Stimulated activated CD8-positive, alpha-beta memory T cell treated with anti-CD3 and anti-CD28 coated beads, Interleukin-12 subunit alpha, Interleukin-12 subunit beta, amount 100 ng/mL, for 24 hours (primary cell): ENCODE results near the gene TCF21.
"Not testable (repeated sequence)": the region's sequence is repeated elsewhere in the genome, so short reads cannot be mapped to it uniquely, and the experiment has no call there.

Experiments
- DNase-seq: peaks from one replicate; pipeline ENCODE4 v3.0.0-alpha.2; 2020; ENCODE audit errors: extremely low read depth

Gene TCF21

DNA sequence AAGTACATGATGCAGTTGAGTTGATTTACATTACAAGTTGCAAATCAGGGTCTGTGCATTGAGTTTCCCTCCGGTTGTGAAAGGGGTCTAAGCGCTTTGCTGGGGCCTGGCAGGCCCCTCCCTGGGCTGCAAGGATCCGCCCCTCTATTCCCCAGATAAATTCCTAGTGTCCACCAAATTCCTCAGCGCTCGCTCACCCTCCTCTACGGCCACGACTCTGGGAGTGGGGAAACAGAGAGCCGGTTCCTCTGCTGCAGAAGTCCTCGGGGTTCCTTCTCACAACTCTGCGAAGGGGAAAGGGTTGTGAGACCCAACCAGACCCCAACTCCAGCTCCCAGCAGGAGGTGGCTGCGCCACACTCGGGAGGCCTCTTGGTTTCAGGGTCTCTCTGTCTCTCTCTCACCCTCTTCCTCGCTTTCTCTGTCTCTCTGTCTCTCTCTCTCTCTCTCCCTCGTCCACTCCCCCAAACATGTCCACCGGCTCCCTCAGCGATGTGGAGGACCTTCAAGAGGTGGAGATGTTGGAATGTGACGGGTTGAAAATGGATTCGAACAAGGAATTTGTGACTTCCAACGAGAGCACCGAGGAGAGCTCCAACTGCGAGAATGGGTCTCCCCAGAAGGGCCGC, at the start of gene TCF21:
TCF21 (plus strand) TSS at position 185 of the 628 bp plus-strand sequence; CDS start at position 470, 285 bp downstream.
- no peak for DNase-seq

DNA sequence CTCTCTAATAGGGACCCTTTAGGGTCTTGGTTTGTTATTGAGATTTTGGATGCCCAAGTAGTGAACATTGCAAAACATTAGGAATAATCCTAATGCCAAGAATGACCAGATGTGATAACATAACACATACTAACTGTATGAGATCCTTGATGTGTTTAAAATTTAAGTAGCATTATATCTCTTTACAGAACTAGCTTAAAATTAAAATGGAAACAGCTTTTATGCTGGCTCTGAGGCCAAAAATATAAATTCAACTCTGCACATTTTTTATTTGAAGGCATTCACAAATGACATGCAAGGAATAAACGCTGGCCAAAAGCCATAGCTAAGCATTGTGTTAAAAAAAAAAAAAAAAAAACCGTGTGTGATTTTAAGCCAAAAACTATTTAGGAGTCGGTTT, 47.7 kb upstream of the TCF21 start:
- DNase-seq: no peak

DNA sequence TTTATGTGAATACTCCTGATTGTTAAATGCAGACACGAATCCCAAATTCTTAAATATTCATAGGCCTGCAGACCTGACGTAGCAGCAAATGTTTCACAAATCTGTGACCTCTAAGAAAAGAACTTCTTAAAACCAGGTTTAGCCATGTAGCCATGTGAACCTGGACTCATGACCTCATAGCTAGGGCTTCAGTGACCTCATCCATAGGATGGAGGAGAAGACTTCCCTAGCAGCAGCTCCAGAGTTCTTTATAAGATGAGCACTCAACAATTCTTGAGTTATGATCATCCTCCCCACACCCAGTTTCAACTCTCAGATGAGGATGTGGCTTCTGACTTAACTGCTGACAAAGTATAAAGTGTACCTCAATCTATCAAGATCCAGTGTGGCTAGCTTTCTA, 45.8 kb upstream of the TCF21 start:
- no peak for DNase-seq

DNA sequence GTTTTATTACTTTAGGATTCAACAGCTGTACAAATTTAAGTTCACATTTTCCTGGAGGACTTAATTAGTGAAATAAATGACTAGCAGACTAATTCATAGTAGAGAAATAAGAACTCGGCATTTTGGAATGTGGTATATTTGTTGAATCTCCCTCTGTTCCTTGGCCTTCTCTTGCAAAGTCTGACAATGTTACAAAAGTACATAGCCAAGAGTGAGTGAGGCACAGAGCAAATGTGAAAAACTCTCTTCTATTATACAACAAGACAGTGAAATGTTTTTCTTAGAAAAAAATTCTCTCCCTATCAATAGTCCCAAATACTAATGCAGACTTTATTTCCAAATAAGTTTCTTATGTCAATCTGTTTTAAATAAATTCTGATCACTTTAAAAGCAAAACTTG, 44.2 kb upstream of the TCF21 start:
- no peak for DNase-seq

DNA sequence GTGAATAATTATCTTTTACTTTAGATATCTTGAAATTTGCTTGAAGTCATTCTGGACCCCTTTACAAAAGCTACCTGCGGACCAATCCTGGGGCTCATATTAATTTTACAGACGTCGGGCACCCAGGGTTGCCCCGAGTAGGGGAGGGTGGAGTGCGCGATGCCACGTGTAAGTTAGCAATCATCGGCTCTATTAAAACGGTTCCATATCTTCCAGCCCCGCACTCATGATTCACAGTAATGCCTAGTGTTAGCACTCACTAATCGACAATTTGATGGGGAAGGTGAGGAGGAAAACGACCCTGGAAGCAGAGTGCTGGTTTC, 34.9 kb upstream of the TCF21 start:
- DNase-seq: no peak

DNA sequence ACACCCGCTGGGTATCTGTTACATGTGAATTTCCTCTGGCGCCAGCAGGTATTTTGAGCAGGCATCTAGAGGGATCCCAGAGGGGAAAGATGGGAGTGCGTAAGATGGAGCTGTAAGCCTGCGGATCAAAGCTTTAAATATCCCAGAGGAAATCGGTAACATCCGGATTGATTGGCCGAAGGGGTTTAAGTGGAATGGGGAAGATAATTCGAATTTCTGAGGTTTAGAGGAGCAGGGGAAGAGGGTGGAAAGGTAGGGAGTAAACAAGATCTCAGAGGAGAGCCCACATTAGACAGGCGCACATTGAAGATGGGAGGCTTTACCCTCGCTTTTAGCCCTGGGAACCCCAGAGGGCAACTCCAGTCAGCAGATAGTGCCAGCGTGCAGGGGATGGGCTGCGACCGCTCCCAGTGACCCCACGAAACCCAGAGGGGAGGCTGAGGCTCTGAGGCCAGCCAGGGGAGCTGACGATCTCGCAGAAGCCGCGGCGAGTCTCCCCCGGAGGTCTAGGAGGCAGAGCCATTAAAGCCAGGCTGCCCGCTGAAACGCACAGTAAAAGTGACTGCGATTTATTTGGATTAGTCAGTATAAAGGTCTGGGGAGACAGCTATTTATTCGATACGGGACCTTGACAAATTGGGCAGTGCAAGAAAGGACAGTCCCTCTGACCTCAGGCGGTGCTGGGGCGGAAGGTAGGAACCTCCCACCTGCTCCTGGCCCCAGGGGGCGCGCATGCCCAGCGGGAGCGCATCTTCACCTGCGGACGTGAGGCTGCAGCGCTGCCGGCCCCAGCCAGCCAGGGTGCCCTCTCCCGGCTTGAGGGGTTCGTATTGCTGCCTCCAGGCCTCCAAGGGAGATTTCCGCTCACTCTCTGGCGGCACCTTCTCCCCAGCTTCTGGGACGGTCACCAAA, 34.3 kb upstream of the TCF21 start:
- DNase-seq: no peak

DNA sequence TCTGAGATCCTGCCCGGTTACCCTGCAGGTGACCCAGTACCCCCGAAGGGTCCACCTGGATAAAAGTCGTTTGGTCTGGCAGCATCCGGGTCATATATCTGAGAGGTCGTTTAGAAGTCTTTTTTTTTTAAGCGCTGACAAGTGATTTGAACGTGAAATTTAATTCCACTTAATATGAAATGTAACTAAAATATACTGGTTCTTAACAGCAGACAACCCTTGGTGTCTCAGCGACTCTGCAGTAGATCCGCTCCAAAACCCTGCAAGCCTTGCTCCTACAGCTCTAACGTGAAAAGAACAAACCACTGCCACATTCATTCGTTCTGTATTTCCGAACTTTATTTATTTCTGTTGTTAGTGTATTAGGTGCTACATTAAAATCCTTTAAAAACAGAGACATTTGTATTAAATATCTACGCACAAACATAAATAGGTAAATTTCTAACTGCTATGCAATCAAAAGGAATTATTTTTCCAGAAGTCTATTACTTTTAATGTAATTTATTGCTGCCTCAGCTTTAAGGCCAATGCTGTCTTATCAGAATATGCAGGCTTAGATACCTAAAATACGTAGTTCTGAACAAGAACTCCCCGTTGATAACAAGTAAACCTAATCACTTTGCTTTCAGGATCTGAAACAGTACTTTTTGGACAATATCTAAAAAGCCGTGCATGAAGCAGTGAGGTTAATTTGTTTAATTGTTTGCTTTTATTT, 33.5 kb upstream of the TCF21 start:
- DNase-seq: no peak

DNA sequence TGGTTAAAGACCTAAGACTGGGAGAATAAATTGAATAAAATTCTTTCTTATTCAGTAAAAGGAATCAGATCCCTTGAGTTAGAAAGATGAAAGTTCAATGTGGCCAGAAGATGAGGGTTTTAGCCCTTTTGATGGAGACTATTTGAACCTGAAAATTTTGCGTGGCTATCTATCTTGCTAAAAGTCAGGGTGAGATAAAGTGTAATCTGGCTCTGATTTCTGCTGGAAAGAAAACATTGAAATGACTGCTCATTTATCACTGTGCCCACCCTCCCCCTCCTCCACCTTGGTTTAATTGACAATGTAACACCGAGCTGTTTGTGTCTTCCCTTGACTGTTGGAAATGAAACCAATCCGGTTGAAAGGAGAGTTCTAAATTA, 32.9 kb upstream of the TCF21 start:
- no peak for DNase-seq

DNA sequence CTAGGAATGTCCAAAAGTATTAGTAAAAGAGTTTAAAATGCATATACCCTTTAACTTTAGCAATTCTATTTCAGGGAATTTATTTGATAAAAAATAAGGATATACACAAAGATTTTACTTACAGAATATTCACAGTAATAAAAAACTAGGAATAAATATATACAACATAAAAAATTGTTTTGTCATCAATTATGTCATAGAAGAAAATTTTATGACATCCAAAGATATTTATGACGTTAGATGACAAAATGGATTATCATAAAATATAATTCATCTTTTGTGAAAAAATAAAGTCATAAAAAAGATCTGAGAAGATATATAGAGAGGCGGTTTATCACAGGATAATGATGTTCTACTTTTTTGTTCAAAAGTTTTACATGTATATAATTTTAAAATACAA, 32.0 kb upstream of the TCF21 start:
- DNase-seq: no peak

DNA sequence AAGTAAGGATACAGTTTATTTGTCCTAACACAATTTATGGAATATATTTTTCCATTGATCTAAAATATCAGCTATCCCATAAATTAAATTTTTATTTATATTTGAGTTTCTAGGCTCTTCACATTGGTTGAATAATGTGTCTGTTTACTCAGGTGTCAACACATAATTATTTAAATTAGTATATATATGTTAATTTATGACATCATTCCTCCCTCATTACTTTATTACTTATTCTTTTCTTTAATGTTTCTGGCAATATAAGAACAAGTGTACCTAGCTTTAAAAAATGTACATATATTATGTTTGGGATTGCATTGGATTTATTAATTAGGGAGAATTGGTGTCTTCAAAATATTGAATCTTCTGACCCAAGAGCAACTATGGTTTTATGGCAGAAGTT, 31.2 kb upstream of the TCF21 start:
- DNase-seq: no peak

DNA sequence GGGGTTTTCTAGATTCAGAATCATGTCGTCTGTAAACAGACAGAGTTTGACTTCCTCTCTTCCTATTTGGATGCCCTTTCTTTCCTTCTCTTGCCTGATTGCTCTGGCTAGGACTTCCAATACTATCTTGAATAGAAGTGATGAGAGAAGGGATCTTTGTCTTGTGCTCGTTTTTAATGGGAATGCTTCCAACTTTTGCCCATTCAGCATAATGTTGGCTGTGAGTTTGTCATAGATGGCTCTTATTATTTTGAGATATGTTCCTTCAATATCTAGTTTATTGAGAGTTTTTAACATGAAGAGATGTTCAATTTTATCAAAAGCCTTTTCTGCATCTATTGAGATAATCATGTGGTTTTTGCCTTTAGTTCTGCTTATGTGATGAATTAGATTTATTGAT, 27.6 kb upstream of the TCF21 start:
- not testable (repeated sequence) for DNase-seq

DNA sequence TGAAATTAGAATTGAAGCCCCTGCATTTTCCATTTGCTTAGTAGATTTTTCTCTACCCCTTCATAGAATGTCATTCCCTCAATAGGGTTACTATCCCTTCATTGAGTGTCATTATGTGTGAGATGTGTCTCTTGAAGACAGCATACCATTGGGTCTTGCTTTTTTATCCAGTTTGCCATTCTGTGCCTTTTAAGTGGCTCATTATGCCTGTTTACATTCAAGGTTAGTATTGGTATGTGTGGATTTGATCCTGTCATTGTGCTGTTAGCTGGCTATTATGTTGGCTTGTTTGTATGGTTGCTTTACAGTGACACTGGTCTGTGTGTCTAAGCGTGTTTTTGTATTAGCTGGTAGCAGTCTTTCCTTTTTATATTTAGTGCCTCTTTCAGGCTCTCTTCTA, 25.7 kb upstream of the TCF21 start:
- no peak for DNase-seq

DNA sequence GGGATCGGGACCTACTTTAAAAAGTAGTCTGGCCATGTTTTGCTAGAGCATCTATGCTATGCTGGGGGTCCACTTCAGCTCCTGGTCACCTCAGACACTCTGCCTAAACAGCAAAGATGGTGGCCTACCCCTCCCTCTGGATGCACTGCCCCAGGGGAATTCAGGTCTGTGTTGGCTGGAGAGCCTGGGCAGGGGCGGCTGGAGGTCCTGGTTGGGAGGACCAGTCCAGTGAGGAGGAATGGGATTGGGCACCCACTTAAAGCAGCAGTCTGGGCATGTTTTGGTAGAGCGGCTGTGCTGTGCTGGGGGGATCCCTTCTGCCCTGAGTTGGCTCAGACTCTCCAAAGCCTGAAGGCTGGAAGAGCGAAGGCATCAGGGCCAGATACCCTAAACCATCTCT, 23.2 kb upstream of the TCF21 start:
- DNase-seq: no peak

DNA sequence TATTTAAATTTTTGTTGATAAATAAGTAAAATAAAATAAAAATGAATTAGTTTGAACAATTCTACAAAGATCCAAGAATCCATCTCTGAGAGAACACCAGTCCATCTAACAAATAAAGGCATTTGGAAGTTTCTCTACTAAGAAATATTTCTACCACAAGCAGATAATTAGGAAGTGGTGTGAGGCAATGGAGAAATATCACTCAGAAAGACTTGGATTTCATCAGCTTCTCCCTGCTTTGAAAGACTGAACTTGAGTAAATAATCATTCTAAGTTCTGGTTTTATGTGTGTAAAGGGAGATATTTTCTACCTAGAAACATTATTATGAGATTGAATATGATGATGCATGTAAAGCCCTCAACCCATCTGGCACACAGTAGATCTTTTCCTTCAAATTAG, 17.8 kb upstream of the TCF21 start:
- DNase-seq: no peak

DNA sequence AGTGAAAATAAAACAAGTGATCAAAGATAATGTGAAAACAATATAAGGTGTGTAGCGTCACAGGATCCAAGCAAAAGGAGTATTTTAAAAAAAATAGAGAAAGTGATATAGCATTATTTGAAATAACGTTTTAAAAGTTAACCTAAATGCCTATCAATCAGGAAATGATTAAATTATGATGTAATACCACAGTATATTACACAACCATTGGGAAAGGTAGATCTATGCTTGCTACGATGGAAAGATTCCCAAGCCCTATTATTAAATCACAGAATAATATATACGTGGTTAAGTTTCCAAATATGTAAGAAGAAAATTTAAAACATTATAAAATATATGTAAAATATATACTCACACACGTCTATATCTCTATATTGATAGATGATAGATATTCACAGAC, 15.4 kb upstream of the TCF21 start:
- DNase-seq: no peak

DNA sequence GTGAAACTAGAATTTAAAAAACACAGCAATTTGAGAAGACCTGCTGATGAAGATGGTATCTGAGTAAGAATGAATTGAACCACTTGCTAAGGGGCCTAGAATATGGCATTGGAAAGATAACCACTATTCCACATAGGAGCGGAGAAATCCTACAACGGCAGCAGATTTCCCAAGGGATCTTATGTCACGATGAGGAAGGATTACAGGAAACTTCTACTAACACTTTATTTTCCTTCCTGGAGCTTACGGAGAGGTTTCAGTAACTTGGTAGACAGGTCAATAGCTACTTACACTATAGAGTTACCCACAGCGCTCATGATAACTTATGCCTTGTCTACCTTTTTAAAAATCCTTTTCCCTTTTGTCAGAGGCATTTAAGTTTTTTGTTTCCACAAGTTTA, 11.8 kb upstream of the TCF21 start:
- no peak for DNase-seq

DNA sequence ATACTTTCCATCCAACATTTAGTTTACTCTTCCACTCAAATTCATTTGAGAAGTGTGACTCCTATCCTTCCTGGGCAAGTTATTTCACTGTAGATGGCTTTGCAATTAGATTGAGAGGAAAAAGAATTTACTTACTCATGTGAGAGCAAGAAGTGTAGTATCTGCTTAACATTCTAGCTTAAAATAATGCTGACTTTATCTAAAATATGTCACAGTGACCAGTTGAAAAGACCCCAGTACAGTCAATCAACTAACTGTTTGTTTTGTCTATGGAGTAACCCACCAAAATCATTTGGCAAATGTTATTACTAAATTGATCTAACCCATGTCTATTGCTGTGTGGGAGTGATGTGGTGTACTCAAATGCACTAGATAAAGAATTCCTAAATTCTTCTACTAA, 8.9 kb upstream of the TCF21 start:
- no peak for DNase-seq

DNA sequence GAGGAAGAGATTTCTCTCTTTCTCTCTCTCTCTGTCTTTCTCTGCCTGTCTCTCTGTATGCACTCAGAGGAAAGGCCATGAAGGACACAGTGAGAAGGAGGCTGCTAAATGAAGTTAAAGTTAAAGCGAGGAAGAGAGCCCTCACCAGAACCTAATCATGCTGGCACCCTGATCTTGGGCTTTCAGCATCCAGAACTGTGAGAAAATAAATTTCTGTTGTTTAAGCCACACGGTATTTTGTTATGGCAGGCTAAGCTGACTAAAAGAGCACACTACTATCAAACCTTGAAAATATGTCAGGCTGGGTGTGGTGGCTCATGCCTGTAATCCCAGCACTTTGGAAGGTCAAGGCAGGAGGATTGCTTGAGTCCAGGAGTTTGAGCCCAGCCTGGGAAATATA, 8.0 kb upstream of the TCF21 start:
- DNase-seq: no peak

DNA sequence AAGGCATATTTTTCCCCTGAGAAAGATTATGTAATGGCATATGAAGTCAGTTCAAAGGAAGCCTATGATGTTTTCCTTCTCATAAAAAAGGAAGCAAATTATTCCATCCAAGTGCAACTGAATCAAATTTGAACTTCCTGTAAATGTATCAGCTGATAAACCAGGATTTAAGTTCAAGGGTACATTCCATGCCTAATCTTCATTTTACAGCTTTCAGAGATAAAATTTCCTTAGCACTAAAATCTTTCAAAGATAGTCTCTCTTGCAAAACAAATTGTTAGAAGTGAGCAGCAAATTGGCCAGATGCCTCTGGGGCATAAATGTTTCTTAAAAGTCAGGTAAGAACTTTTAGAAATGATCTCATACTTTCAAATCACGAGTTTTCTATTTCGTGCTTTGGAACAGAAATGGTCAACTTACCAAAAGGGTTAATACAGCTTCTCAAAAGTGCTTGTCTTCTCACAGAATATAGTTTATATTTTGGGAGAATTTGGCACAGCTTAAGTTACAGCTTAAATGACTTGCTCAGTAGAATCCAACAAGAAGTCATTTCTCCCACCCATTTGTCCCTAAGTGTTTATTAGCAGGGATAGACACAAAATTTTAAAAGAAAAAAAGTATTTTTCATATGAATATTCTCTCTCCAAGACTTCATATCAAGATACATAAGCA, 2.7 kb upstream of the TCF21 start:
- DNase-seq: no peak

DNA sequence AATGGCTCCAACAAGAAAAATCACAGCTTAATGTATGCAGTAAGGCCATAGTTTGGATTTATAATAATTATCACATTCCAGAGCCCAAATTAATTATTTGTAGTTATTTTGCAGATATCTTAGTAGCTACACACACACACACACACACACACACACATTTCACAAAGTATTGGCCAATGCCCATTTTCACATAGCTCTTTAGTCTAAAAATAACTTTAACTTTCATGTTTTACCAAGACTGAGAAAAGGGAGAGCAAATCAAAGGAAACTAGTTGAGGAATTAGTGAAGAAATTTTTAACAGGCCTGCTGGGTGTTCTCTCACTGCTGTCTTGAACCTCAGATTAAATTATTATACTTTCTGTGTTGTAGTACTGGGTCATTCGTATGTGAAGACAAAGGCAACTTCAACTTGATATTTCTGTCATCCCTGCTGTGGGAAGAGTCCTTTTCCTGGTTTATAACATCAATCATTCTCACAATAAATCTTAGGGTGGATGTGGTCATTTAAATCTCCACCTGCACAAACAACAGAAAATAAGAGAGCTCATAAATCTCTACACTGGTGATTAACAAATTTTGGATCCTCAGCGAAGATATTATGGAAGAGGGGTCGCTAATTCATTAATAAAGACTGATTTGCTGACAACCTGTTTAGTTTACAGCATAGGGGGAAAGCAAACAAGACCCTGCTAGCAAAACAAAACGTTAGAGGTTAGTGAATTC, 1.6 kb upstream of the TCF21 start:
- DNase-seq: no peak

DNA sequence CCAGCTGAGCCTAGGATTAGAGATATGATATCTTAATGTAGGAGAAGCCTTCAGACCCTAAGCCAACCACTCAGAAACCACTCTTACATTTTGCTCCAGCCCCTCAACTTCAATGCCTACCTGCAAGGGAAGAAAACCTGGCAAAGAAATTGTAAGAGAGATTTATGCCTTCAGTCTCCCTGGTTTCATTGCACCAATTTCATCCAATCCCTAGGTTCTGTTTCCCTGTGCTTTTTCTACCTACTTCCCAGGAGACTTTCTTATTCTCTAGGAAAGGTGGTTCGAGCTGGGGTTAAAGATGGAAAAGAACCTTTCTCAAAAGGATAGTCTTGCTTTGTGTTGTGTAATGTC, 1.1 kb upstream of the TCF21 start:
- DNase-seq: no peak
